ENCODE measurements around the gene CNTNAP2. TPM values are rescaled to one million over a fixed set of nuclear protein-coding genes. Genes with fewer than 3 reads are reported as not detected.
A peak's percentile ranks its signal among the peaks of the same experiment; 100 is the strongest.

Gene CNTNAP2
- not detected for total RNA-seq

DNA sequence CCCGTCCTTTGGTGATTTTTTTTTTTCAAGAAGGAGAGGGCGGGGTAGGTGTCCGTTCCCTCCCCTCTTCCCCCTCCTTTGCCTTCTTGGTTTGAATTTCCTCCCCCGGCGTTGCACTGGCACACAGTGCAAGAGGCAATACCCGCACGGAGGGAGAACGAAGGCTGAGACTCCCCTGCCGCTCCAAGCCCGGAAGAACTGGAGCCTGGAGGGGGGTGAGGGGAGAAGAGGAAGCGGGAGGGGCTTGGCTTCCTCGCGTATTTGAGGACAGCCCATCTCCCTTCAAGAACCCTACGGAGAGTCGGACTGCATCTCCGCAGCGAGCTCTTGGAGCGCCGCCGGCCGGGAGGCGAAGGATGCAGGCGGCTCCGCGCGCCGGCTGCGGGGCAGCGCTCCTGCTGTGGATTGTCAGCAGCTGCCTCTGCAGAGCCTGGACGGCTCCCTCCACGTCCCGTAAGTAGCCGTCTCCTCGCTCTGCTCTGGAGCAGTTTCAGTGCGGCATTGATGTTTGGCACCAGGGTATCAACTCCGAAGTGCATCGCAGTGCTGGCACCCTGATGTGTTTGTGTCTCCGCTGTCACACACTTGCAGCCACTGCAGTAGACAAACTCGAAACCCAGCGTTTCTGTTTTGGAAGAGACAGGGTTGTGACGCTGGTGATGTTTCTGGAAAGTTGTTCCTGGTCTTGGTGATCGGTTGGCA lies at the start of gene CNTNAP2:
CNTNAP2 (plus strand) TSS at position 281 of the 702 bp plus-strand sequence; CDS start at position 357, 76 bp downstream.
- intact Hi-C loops (cut with DNase I; ENCODE audit: low total_unique reads) (no loop called here), in situ Hi-C loops (cut with MboI; ENCODE audit: low sequenced_read_pairs in 4 of 4) (no loop called here)
- no peak for TF ChIP-seq POLR2A (IDR thresholded peaks at IDR 0.05)
- TF ChIP-seq, protein P1, sequence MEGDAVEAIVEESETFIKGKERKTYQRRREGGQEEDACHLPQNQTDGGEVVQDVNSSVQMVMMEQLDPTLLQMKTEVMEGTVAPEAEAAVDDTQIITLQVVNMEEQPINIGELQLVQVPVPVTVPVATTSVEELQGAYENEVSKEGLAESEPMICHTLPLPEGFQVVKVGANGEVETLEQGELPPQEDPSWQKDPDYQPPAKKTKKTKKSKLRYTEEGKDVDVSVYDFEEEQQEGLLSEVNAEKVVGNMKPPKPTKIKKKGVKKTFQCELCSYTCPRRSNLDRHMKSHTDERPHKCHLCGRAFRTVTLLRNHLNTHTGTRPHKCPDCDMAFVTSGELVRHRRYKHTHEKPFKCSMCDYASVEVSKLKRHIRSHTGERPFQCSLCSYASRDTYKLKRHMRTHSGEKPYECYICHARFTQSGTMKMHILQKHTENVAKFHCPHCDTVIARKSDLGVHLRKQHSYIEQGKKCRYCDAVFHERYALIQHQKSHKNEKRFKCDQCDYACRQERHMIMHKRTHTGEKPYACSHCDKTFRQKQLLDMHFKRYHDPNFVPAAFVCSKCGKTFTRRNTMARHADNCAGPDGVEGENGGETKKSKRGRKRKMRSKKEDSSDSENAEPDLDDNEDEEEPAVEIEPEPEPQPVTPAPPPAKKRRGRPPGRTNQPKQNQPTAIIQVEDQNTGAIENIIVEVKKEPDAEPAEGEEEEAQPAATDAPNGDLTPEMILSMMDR (IDR thresholded peaks at IDR 0.05 in 4 of 5, conservative IDR thresholded peaks at IDR 0.05 in 1 of 5), result no peak
- Histone ChIP-seq H3K27ac (no peak within 1 kb of the TSS), H3K4me3 (peak within 1 kb of the TSS in 3 of 4 donors; percentile 21 to 31 (median 24)), H3K4me1 (no peaks in the 10 kb centered on the region), H3K27me3 (peaks cover 21 to 26% (median 25%) of the 10 kb centered on the region in 3 donors), H3K36me3 (no peaks in the 10 kb centered on the region), H3K9me3 (no peaks in the 10 kb centered on the region)
- no peak for ATAC-seq
- no peak for DNase-seq

DNA sequence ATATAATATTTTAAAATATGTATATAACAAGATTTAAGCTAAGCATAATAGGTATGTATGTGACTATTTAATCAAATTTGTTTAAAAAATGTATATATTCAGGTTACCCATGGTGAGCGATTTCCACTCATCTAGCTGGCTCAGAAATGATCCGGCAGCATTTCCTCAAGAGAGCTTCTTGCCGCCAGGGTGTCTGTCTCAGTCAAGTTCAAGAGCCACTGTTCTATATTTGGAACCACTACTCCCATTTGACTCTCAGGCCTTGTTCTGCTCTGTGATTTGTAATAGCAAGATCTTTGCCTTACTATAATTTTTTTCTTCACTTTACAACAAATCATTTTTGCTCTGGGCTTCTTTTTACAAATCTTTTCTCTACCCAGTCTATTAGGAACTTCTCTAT lies 48.7 kb upstream of the CNTNAP2 start:
- intact Hi-C loops (cut with DNase I; ENCODE audit: low total_unique reads), result no loop called here
- TF ChIP-seq, protein P1 (IDR thresholded peaks at IDR 0.05 in 4 of 5, conservative IDR thresholded peaks at IDR 0.05 in 1 of 5), result no peak
- no peak for TF ChIP-seq POLR2A (IDR thresholded peaks at IDR 0.05)
- Histone ChIP-seq H3K27me3 (no peaks in the 10 kb centered on the region), H3K4me1 (no peaks in the 10 kb centered on the region), H3K27ac (no peak overlapping the region), H3K36me3 (no peaks in the 10 kb centered on the region), H3K9me3 (no peaks in the 10 kb centered on the region), H3K4me3 (no peak overlapping the region)
- no peak for ATAC-seq
- DNase-seq, result no peak
- in situ Hi-C loops (cut with MboI; ENCODE audit: low sequenced_read_pairs in 4 of 4), result no loop called here

DNA sequence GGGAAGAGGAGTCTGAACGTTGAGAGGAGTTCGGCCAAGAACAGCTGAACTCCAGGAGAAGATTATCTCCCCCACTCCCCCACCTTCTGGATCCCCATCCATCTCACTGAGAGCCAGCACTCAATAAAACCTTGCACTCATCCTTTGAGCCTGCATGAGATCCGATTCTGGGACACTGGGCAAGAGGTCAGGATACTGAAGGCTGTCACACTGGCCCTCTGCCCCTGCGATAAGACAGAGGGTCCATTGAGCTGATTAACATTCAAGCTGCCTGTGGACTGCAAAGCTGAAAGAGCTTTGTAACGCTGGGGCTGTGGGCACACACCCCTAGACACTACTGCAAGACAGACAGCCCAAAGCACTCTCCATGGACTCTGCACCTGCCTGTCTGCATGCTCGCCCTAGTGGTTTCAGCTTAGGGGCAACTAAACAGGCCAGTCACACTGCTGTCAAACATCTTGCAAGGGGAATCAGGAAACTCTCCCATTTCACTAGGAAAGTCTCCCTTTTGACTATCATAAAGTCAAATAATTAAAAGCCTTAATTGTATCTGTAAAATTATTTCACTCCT lies 42.3 kb upstream of the CNTNAP2 start:
- no peak for DNase-seq
- in situ Hi-C loops (cut with MboI; ENCODE audit: low sequenced_read_pairs in 4 of 4), result no loop called here
- no peak for ATAC-seq
- Histone ChIP-seq H3K27ac (no peak overlapping the region), H3K27me3 (no peaks in the 10 kb centered on the region), H3K36me3 (no peaks in the 10 kb centered on the region), H3K4me3 (no peak overlapping the region), H3K9me3 (no peaks in the 10 kb centered on the region), H3K4me1 (no peaks in the 10 kb centered on the region)
- intact Hi-C loops (cut with DNase I; ENCODE audit: low total_unique reads), result no loop called here
- TF ChIP-seq, protein P1 (IDR thresholded peaks at IDR 0.05 in 4 of 5, conservative IDR thresholded peaks at IDR 0.05 in 1 of 5), result no peak
- TF ChIP-seq POLR2A (IDR thresholded peaks at IDR 0.05), result no peak

DNA sequence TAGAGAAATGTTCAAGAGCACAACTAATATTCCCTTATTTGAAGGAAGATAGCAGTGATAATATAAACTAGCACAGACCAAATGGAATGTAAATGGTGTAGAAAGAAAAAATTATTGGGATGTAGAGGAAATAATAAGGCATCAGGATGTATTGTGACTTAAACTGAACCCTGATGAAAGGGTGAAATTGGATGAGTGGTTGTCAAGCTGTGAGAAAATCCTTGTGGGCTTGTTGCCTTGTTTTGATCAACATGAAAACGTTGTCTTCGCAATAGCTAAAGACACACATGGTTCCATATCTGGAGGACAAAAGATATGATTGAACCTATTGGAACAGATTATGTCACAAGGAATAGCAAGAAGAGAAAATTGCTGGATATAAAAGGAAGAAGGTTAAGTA lies 40.3 kb upstream of the CNTNAP2 start:
- DNase-seq (no peak), ATAC-seq (no peak)
- no peak overlapping the region for H3K27ac ChIP-seq
- intact Hi-C loops (cut with DNase I; ENCODE audit: low total_unique reads) (no loop called here), in situ Hi-C loops (cut with MboI; ENCODE audit: low sequenced_read_pairs in 4 of 4) (no loop called here)
- TF ChIP-seq, protein P1 (IDR thresholded peaks at IDR 0.05 in 4 of 5, conservative IDR thresholded peaks at IDR 0.05 in 1 of 5), result no peak
- no peak for TF ChIP-seq POLR2A (IDR thresholded peaks at IDR 0.05)
- H3K9me3 ChIP-seq, result no peaks in the 10 kb centered on the region
- no peaks in the 10 kb centered on the region for H3K27me3 ChIP-seq
- H3K36me3 ChIP-seq, result no peaks in the 10 kb centered on the region
- no peaks in the 10 kb centered on the region for H3K4me1 ChIP-seq
- H3K4me3 ChIP-seq, result no peak overlapping the region

Data from gastrocnemius medialis (tissue), 4 donors.